GM18861 (cell line): Measurements from ENCODE around the gene NPAS3.
"Not testable (repeated sequence)": the region's sequence is repeated elsewhere in the genome, so short reads cannot be mapped to it uniquely, and the experiment has no call there.

Source experiments
- ATAC-seq: cut with Tn5 transposase; IDR thresholded peaks from one replicate; pipeline ENCODE4 v1.9.1; 2021; ENCODE audit not compliant: unreplicated experiment

The NPAS3 gene

GRCh38 chr14:33068040-33068439 lies 129.4 kb downstream of the NPAS3 start:
- ATAC-seq, result no peak

- no peak for ATAC-seq
Observed at GRCh38 chr14:33068626-33069025, 129.9 kb downstream of the NPAS3 start.

DNA sequence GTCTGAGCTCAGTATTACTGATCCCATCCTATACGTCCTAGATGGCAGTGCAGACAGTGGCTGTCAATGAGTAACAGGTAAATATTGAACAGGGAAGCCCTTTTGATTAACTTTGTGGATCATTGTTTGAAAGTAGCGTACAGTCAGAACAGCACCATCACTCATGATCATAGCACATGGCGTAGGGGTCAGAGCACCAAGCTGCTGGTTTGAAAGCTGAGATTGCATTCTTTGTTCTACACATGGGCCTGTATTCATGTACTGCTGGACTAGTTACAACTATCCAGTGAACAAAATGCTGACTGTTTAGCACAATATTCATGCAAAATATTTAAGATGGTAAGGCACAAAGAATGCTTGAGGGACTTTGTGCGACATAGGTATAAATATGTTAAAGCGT lies 131.8 kb downstream of the NPAS3 start:
- ATAC-seq, result no peak

DNA sequence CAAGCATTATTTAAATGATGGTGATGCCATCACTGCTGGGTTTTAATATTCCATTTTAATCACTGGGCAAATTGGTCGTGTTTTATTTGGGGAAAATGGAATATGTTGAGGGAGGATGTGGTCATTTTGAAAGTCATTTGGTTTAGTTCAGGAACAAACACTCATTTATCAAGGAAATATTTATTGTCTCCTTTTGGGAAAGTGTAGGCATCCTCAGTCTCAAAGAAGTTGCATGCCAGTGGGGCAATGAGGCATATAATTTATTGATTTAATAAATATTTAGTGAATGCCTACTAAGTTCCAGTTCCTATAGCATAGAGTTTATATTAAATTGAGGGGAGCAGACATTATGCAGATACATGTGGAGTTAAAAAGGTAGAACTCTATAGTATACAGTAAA lies 134.3 kb downstream of the NPAS3 start:
- ATAC-seq, result no peak

- no peak for ATAC-seq
Observed at GRCh38 chr14:33081259-33081658, 142.6 kb downstream of the NPAS3 start.

GRCh38 chr14:33085799-33086198 lies 147.1 kb downstream of the NPAS3 start:
- ATAC-seq, result no peak

GRCh38 chr14:33088274-33088673 lies 149.6 kb downstream of the NPAS3 start:
- not testable (repeated sequence) for ATAC-seq

DNA sequence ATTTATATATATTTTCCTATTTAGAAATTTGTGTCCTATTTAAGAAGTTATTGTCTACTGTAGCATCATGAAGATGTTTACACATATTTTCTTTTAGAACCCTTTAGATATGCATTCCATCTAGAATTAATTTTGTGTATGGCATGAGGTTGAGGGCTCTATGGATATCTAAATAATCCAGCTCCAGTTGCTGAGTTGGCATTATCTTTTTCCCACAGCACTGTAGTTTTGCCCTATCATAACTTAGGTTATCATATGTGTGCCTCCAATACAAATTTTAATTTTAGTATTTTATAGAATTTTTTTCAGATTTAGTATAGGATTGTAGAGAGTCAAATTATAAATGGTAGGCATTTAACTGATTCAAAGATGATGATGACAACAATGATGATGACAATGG lies 159.3 kb downstream of the NPAS3 start:
- no peak for ATAC-seq

- ATAC-seq, result no peak
Observed at GRCh38 chr14:33103489-33103888, 164.8 kb downstream of the NPAS3 start.

- no peak for ATAC-seq
Observed at GRCh38 chr14:33103966-33104365, 165.3 kb downstream of the NPAS3 start.

- no peak for ATAC-seq
Observed at GRCh38 chr14:33110737-33111443, 172.2 kb downstream of the NPAS3 start.

GRCh38 chr14:33114331-33114730 lies 175.7 kb downstream of the NPAS3 start:
- ATAC-seq, result no peak

DNA sequence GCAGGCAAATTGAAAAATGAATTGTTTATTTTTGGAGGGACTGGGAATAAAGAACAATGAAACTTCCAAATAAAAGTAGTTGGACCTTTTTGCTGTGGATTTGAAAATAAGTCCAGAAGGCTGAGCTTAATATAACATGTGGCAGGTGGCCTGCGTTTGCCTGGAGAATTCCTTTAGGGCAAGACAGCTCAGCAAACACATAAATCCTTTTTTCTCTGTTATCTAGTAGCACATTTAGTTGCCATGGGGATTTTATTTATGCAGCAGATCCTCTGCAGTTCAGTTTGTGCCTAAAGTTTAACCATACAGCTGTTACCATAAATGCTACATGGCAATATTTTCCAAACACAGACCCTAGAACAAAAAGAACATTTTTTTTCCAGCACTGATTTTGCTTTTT lies 180.0 kb downstream of the NPAS3 start:
- ATAC-seq, result no peak

DNA sequence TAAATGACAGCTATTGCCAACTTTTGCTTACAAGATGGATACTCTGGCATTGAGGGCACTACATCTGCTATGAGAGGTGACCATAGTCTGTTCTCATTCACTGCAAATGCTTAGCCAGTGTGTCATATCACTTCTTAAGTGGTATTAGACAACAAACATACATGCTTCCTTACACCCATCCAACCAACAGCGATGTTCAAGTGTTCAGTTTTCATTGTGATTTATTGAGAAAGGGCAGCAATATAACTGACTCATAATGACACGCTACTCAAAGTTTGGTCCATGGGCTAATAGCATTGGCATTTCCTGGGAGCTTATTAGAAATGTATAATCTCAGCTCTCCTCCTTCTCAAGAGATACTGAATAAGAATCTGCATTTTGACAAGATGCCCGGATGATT lies 181.7 kb downstream of the NPAS3 start:
- no peak for ATAC-seq

DNA sequence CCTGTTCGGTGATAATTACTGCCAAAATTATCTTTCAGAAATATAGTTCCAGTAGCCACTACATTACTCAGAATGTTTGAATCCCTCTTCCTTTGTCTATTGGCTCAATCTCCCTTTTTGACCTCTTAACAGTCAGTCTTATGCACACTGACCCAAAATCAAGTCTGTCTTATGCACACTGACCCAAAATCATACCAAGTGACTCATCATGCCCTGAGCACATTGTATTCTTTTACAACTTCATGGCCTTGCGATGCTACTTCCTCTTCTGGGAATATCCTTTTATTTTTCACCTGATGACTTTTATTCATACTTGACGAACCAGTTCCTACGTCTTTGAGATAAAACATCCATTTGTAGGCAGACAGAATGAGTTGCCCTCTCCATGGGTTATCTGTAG lies 182.3 kb downstream of the NPAS3 start:
- no peak for ATAC-seq

- ATAC-seq, result no peak
Observed at GRCh38 chr14:33123281-33123680, 184.6 kb downstream of the NPAS3 start.

- no peak for ATAC-seq
Observed at GRCh38 chr14:33126433-33126832, 187.8 kb downstream of the NPAS3 start.

GRCh38 chr14:33127531-33127930 lies 188.9 kb downstream of the NPAS3 start:
- no peak for ATAC-seq

DNA sequence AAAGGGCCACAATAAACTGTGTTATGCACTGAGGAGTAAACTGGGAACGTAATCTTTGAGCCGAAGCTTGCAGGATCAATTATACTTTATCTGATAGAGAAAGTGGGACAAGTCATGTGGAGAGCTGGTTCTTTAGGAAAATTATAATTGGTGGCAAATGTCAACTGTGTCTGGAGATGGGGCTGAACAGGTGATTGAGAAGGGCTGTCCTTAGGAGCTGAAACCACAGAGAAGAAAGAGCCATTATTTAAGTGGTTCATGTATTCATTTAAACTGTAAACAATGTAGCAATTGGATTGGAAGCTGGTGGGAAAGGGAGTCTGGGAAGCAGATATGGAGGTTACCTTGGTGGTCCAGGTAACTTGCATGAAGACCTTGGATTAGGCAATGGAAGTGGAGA lies 193.1 kb downstream of the NPAS3 start:
- no peak for ATAC-seq

DNA sequence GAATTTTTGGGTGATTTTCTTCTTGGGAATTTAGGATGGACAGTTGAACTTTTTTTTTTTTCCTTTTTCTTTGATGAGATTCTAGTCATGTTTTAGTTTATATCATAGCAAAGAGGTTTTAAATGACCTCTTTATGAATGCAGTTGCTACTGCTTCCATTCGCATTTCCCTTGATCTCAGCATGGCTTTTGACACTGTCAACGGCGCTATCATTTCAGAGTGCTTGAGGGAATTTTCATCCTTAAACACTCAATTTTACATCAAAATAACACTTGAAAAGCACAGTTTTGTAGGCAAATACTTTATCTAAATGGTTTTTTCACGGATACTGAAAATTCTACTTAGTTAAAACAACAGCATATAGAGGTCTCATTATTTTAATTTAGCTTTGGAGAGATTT lies 195.5 kb downstream of the NPAS3 start:
- ATAC-seq, result no peak

GRCh38 chr14:33134975-33135374 lies 196.3 kb downstream of the NPAS3 start:
- no peak for ATAC-seq

GRCh38 chr14:33150666-33151428 lies 212.2 kb downstream of the NPAS3 start:
- no peak for ATAC-seq

GRCh38 chr14:33163109-33163508 lies 224.4 kb downstream of the NPAS3 start:
- no peak for ATAC-seq
